GM23248 (cell line): ENCODE results near the gene PTP4A2. TPM values are rescaled to one million over a fixed set of nuclear protein-coding genes. Genes with fewer than 3 reads are reported as not detected.
A peak's percentile ranks its signal among the peaks of the same experiment; 100 is the strongest.

ENCODE experiments used
- DNase-seq: peaks from one replicate; pipeline ENCODE4 v3.0.0-alpha.2; 2015
- H2AFZ ChIP-seq: fragments of 200-600 bp; sonication (generic); 2 replicates; pipeline ENCODE4 v1.6.1; 2016; ENCODE audit warnings: antibody characterized with exemption
- H3F3A ChIP-seq: fragments of 200-600 bp; sonication (generic); 2 replicates; pipeline ENCODE4 v1.6.1; 2016; ENCODE audit warnings: mild to moderate bottlenecking, antibody characterized with exemption, mixed run types; ENCODE audit not compliant: insufficient read depth
- H3K27ac ChIP-seq: fragments of 200-600 bp; sonication (generic); 2 replicates; pipeline ENCODE4 v1.5.1; 2016; ENCODE audit warnings: mild to moderate bottlenecking
- H3K27me3 ChIP-seq: fragments of 200-600 bp; sonication (generic); replicated peaks from 2 replicates; pipeline ENCODE4 v1.6.1; 2016; ENCODE audit warnings: mild to moderate bottlenecking; ENCODE audit not compliant: insufficient read depth
- H3K36me3 ChIP-seq: fragments of 200-600 bp; sonication (generic); 2 replicates; pipeline ENCODE4 v1.6.1; 2016; ENCODE audit warnings: low read depth, mild to moderate bottlenecking
- H3K4me1 ChIP-seq: fragments of 200-600 bp; sonication (generic); 2 replicates; pipeline ENCODE4 v1.6.1; 2016; ENCODE audit warnings: mild to moderate bottlenecking; ENCODE audit not compliant: insufficient read depth
- H3K4me2 ChIP-seq: fragments of 200-600 bp; sonication (generic); one replicate; pipeline ENCODE4 v1.6.1; 2016; ENCODE audit warnings: mild to moderate bottlenecking; ENCODE audit not compliant: unreplicated experiment
- H3K4me3 ChIP-seq: fragments of 200-600 bp; sonication (generic); 2 replicates; pipeline ENCODE4 v1.5.1; 2016; ENCODE audit warnings: mild to moderate bottlenecking
- H3K79me2 ChIP-seq: fragments of 200-600 bp; sonication (generic); 2 replicates; pipeline ENCODE4 v1.6.1; 2016; ENCODE audit warnings: mild to moderate bottlenecking; ENCODE audit not compliant: insufficient read depth
- H3K9ac ChIP-seq: fragments of 200-600 bp; sonication (generic); 2 replicates; pipeline ENCODE4 v1.6.1; 2016; ENCODE audit warnings: mild to moderate bottlenecking
- H3K9me2 ChIP-seq: fragments of 200-600 bp; sonication (generic); 2 replicates; pipeline ENCODE4 v1.6.1; 2016; ENCODE audit warnings: mixed run types, mild to moderate bottlenecking, moderate library complexity; ENCODE audit not compliant: insufficient read depth
- H3K9me3 ChIP-seq: fragments of 200-600 bp; sonication (generic); one replicate; pipeline ENCODE4 v1.6.1; 2017; ENCODE audit warnings: low read depth
- H4K20me1 ChIP-seq: fragments of 200-600 bp; sonication (generic); 2 replicates; pipeline ENCODE4 v1.6.0; 2016; ENCODE audit not compliant: insufficient read depth
- EZH2 ChIP-seq: fragments of 200-600 bp; sonication (generic); IDR thresholded peaks from 2 replicates; pipeline ENCODE4 v1.6.1; 2018; ENCODE audit warnings: antibody characterized with exemption, mild to moderate bottlenecking; ENCODE audit not compliant: insufficient read depth, poor library complexity, severe bottlenecking
- EZH2phosphoT487 ChIP-seq: fragments of 200-600 bp; sonication (generic); IDR thresholded peaks from 2 replicates; pipeline ENCODE4 v1.6.1; 2018; ENCODE audit warnings: antibody characterized with exemption, moderate library complexity, mild to moderate bottlenecking, low read depth; ENCODE audit not compliant: insufficient read depth
- WGBS, 2 experiments: methylation state at CpG; one replicate each; pipeline ENCODE4 v1.1.6; 2015 to 2017; ENCODE audit warnings: low lambda C conversion rate in 2 of 2, low coverage in 1 of 2; ENCODE audit errors: missing lambda C conversion rate in 2 of 2; 5-methylcytosine and 5-hydroxymethylcytosine counted together
- in situ Hi-C: fragments of 300-500 bp; cut with MboI; formaldehyde crosslinking; loops from 2 replicates; pipeline ENCODE4 v1.15.0; 2020
- polyA plus RNA-seq: library from polyadenylated mRNA; unstranded; fragments of >200 nt; fragmentation: Nextera tagmentation; extraction: Ambion mirVana; gene quantifications from 2 replicates; pipeline ENCODE4 v1.2.1, GENCODE V29; 2016
- total RNA-seq: library from RNA; depleted of rRNA; stranded (reverse); fragments of >200 nt; shearing (Covaris generic); gene quantifications from 2 replicates; pipeline ENCODE4 v1.2.3, GENCODE V29; 2014

Gene PTP4A2
- total and polyA plus RNA-seq, 2 experiments from 2014 or later = 292 to 379 TPM

- in situ Hi-C loops = no loop called here
- no peaks in the 10 kb centered on the region for H3K27me3 ChIP-seq
- H3K79me2 ChIP-seq = peaks cover 100% of the 10 kb centered on the region
- H4K20me1 ChIP-seq = peaks cover 57% of the 10 kb centered on the region
- no peaks in the 10 kb centered on the region for H3K36me3 ChIP-seq
- H3F3A ChIP-seq = peaks cover 86% of the 10 kb centered on the region
- 51% methylated on average over 6 of the region's 6 CpGs for WGBS, 2 experiments
- TF ChIP-seq EZH2phosphoT487 (no peak), EZH2 (no peak)
- H3K4me1 ChIP-seq = peaks cover 74% of the 10 kb centered on the region
- H3K27ac ChIP-seq = peak overlapping the region; percentile 51
- peak; percentile 54 for DNase-seq
- H3K4me3 ChIP-seq = peak overlapping the region; percentile 54
- peak overlapping the region; percentile 32 for H3K9ac ChIP-seq
- no peaks in the 10 kb centered on the region for H3K9me2 ChIP-seq
- peak overlapping the region; percentile 73 for H3K4me2 ChIP-seq
- no peaks in the 10 kb centered on the region for H3K9me3 ChIP-seq
- no peak overlapping the region for H2AFZ ChIP-seq
These were observed 5.5 kb downstream of the PTP4A2 start for GRCh38 chr1:31932491-31933316.

GRCh38 chr1:31931593-31932225 lies 6.5 kb downstream of the PTP4A2 start:
- DNase-seq = peak; percentile 88
- Histone ChIP-seq H3K36me3 (no peaks in the 10 kb centered on the region), H3K4me3 (peak overlapping the region; percentile 54), H3F3A (peaks cover 93% of the 10 kb centered on the region), H3K27me3 (no peaks in the 10 kb centered on the region), H3K4me1 (peaks cover 82% of the 10 kb centered on the region), H2AFZ (no peak overlapping the region), H3K9ac (peak overlapping the region; percentile 32), H3K27ac (peak overlapping the region; percentile 51), H4K20me1 (peaks cover 56% of the 10 kb centered on the region), H3K9me3 (no peaks in the 10 kb centered on the region), H3K9me2 (no peaks in the 10 kb centered on the region), H3K4me2 (peak overlapping the region; percentile 73), H3K79me2 (peaks cover 100% of the 10 kb centered on the region)
- in situ Hi-C loops = no loop called here
- no peak for TF ChIP-seq EZH2
- WGBS, 2 experiments = 20% methylated on average over 2 of the region's 2 CpGs

- H3K4me3 ChIP-seq = peak overlapping the region; percentile 54
- no peak for TF ChIP-seq EZH2phosphoT487
- no peak for TF ChIP-seq EZH2
- H4K20me1 ChIP-seq = peaks cover 55% of the 10 kb centered on the region
These were observed 7.2 kb downstream of the PTP4A2 start for GRCh38 chr1:31930836-31931592.

GRCh38 chr1:31927661-31927980 lies 10.5 kb downstream of the PTP4A2 start:
- Histone ChIP-seq H3K9ac (no peak overlapping the region), H3K9me3 (no peaks in the 10 kb centered on the region), H3K4me3 (no peak overlapping the region), H3K27me3 (no peaks in the 10 kb centered on the region), H3K9me2 (no peaks in the 10 kb centered on the region), H4K20me1 (peaks cover 54% of the 10 kb centered on the region), H3K27ac (no peak overlapping the region), H3F3A (peaks cover 68% of the 10 kb centered on the region), H3K4me1 (peaks cover 54% of the 10 kb centered on the region), H2AFZ (no peak overlapping the region), H3K79me2 (peaks cover 100% of the 10 kb centered on the region), H3K4me2 (no peak overlapping the region), H3K36me3 (no peaks in the 10 kb centered on the region)
- TF ChIP-seq EZH2phosphoT487 (no peak), EZH2 (no peak)
- 55 to 57% methylated on average over 3 of the region's 3 CpGs for WGBS, 2 experiments
- no peak for DNase-seq
- in situ Hi-C loops = no loop called here

More at GRCh38 chr1:31930836-31931592, 7.2 kb downstream of the PTP4A2 start:
- Histone ChIP-seq H3K4me2 (peak overlapping the region; percentile 73), H3K9ac (0 out of 2 replicates have a peak overlapping the region, but pooled peaks have one; percentile 19), H2AFZ (no peak overlapping the region), H3K27ac (peak overlapping the region; percentile 51), H3K9me3 (no peaks in the 10 kb centered on the region), H3K36me3 (no peaks in the 10 kb centered on the region), H3K27me3 (no peaks in the 10 kb centered on the region), H3F3A (peaks cover 90% of the 10 kb centered on the region), H3K79me2 (peaks cover 100% of the 10 kb centered on the region), H3K4me1 (peaks cover 84% of the 10 kb centered on the region), H3K9me2 (no peaks in the 10 kb centered on the region)
- in situ Hi-C loops = no loop called here
- WGBS, 2 experiments = 47 to 48% methylated on average over 7 of the region's 7 CpGs
- DNase-seq = peak; percentile 29
